ENCODE data around the gene GRIN3B. TPM values are rescaled to one million over a fixed set of nuclear protein-coding genes. Genes with fewer than 3 reads are reported as not detected.

GRIN3B gene
- total and polyA plus RNA-seq, 10 of the 15 experiments (the other 5 are each of a cell fraction or from before 2014, with no cell fraction given) = 0.15 TPM; not detected in 9

- no peak for TF ChIP-seq ELK1 (IDR thresholded peaks at IDR 0.05; ENCODE audit: low read depth, low read length)
Observed at GRCh38 chr19:1047696-1048147, 47.5 kb downstream of the GRIN3B start (continued).

DNA sequence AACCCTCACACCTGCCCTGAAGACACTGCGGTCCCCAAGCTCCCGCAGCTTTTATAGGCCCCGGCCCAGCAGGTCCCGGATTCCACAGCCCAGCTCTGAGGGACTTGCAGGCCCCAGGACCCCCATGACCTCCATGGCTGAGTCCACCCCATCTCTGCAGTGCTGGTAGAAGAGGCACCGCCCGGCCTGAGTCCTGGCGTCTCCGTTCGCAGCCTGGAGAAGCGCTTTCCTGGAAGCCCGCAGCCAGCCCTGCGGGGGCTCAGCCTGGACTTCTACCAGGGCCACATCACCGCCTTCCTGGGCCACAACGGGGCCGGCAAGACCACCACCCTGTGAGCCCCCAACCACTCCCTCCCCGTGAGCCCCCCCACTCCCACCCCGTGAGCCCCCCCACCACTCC is 48.9 kb downstream of the GRIN3B start:
- peaks cover 0 to 1% of the 10 kb centered on the region in 2 experiments; a peak in 1 of 4 replicates for H3K36me3 ChIP-seq (ENCODE audit: control insufficient read depth in 2 of 2, insufficient read depth in 2 of 2, low read length in 1 of 2)
- no peak overlapping the region for H3K4me3 ChIP-seq
- ChIA-PET SMC1A (ENCODE audit: uncharacterized antibody, unreplicated experiment) (no interaction called here), POLR2A (interaction anchor here (1.1 kb wide), 1 partner anchor 9 kb away, joined by 3 read pairs; the partner anchor contains the start of gene ABCA7), CTCF (no interaction called here), RAD21 (ENCODE audit: unreplicated experiment) (no interaction called here)
- H3K4me1 ChIP-seq (ENCODE audit: control insufficient read depth, insufficient read depth, low read length) = no peaks in the 10 kb centered on the region
- FAIRE-seq = no peak
- no peak for TF ChIP-seq CREM (IDR thresholded peaks at IDR 0.05; ENCODE audit: low read depth)
- TF ChIP-seq STAT3 (IDR thresholded peaks at IDR 0.05; ENCODE audit: low read depth, low read length) = no peak
- no peak for TF ChIP-seq NFIC (IDR thresholded peaks at IDR 0.05; ENCODE audit: low read depth, low read length)
- no peak for TF ChIP-seq RAD21 (IDR thresholded peaks at IDR 0.05; ENCODE audit: insufficient read depth, low read depth, low read length)
- TF ChIP-seq IKZF1 (conservative IDR thresholded peaks at IDR 0.05) = no peak
- no peak for TF ChIP-seq BMI1 (IDR thresholded peaks at IDR 0.05; ENCODE audit: borderline replicate concordance)
- TF ChIP-seq MTA3 (IDR thresholded peaks at IDR 0.05; ENCODE audit: borderline replicate concordance, low read length) = no peak
- no peak for TF ChIP-seq BCL11A (IDR thresholded peaks at IDR 0.05; ENCODE audit: low read depth, low read length)
- no peak for TF ChIP-seq MXI1 (IDR thresholded peaks at IDR 0.05; ENCODE audit: low read depth, low read length)
- TF ChIP-seq FOS (IDR thresholded peaks at IDR 0.05; ENCODE audit: borderline replicate concordance, extremely low read depth, insufficient read length) = no peak
- no peak for TF ChIP-seq REST (IDR thresholded peaks at IDR 0.05; ENCODE audit: low read depth, low read length)
- TF ChIP-seq ZNF217 (IDR thresholded peaks at IDR 0.05) = no peak
- TF ChIP-seq POLR2A (IDR thresholded peaks at IDR 0.05; ENCODE audit: low read depth, low read length) = no peak
- no peak for TF ChIP-seq RCOR1 (conservative IDR thresholded peaks at IDR 0.05; ENCODE audit: low read depth, low read length)
- no peak for TF ChIP-seq TCF12 (IDR thresholded peaks at IDR 0.05; ENCODE audit: low read depth, low read length)
- no peak for TF ChIP-seq MLLT1 (IDR thresholded peaks at IDR 0.05)
- TF ChIP-seq HDAC2 (IDR thresholded peaks at IDR 0.05) = no peak
- H2AFZ ChIP-seq (ENCODE audit: control insufficient read depth, low read depth, low read length) = no peak overlapping the region
- H3K9me3 ChIP-seq (replicated peaks; ENCODE audit: control insufficient read depth, insufficient read depth, low read length) = no peaks in the 10 kb centered on the region
- no TSS peak for BruUV-seq (replicated peaks)
- intact Hi-C loops (cut with micrococcal nuclease; ENCODE audit: unreplicated experiment) (no loop called here), in situ Hi-C loops (cut with MboI) (no loop called here)
- H3K27ac ChIP-seq (ENCODE audit: control insufficient read depth, insufficient read depth) = no peak overlapping the region
- H3K9ac ChIP-seq (ENCODE audit: control insufficient read depth, insufficient read depth, low read length) = no peak overlapping the region
- H3K4me2 ChIP-seq (ENCODE audit: control insufficient read depth, insufficient read depth) = no peak overlapping the region
- WGBS (ENCODE audit: insufficient coverage, insufficient replicate concordance, low lambda C conversion rate, missing lambda C conversion rate) = 79% methylated on average over 15 of the region's 17 CpGs
- no peaks in the 10 kb centered on the region for H3K79me2 ChIP-seq (ENCODE audit: control insufficient read depth, insufficient read depth, low read length)
- no peak for ATAC-seq
- no peak for DNase-seq (ENCODE audit: low read depth, low spot score)
- H4K20me1 ChIP-seq (ENCODE audit: control insufficient read depth, insufficient read depth) = no peaks in the 10 kb centered on the region
- H3K27me3 ChIP-seq (replicated peaks in 1 of 2; ENCODE audit: control insufficient read depth in 2 of 2, insufficient read depth in 2 of 2, low read length in 1 of 2) = no peaks in the 10 kb centered on the region

All from GM12878 (cell line).